Activated CD4-positive, alpha-beta T cell treated with anti-CD3 and anti-CD28 coated beads, Interleukin-2, amount 10 ng/mL, durations not matched to agents 24 days and 14 days (primary cell): Measurements from ENCODE around the gene OTP. TPM values are rescaled to one million over a fixed set of nuclear protein-coding genes. Genes with fewer than 3 reads are reported as not detected.

Experiments used
- DNase-seq: peaks from one replicate; pipeline ENCODE4 v3.0.0; 2022
- H3K27ac Mint-ChIP-seq: one replicate; pipeline ENCODE4 v1.8.0; 2022; ENCODE audit warnings: mild to moderate bottlenecking, mixed read lengths
- H3K27me3 Mint-ChIP-seq: one replicate; pipeline ENCODE4 v1.8.0; 2022; ENCODE audit warnings: mixed read lengths
- H3K36me3 Mint-ChIP-seq: one replicate; pipeline ENCODE4 v1.8.0; 2022; ENCODE audit warnings: low read depth, mild to moderate bottlenecking, mixed read lengths
- H3K4me1 Mint-ChIP-seq: one replicate; pipeline ENCODE4 v1.8.0; 2021; ENCODE audit warnings: mixed read lengths
- H3K4me3 Mint-ChIP-seq: one replicate; pipeline ENCODE4 v1.8.0; 2022; ENCODE audit warnings: mild to moderate bottlenecking, moderate library complexity, mixed read lengths
- H3K9me3 Mint-ChIP-seq: one replicate; pipeline ENCODE4 v1.8.0; 2021; ENCODE audit warnings: mixed read lengths
- intact Hi-C: fragments of 100-400 bp; cut with micrococcal nuclease; formaldehyde crosslinking; loops from one replicate; pipeline ENCODE4 v1.15.1; 2023
- total RNA-seq: library from RNA; stranded (reverse); gene quantifications from 2 replicates; pipeline ENCODE4 v1.2.3, GENCODE V29; 2022

Gene OTP
- total RNA-seq, 1 donor from 2014 or later = not detected

- peaks cover 10% of the 10 kb centered on the region for H3K4me1 Mint-ChIP-seq
- H3K27ac Mint-ChIP-seq = peak overlapping the region; percentile 62
- H3K27me3 Mint-ChIP-seq = peaks cover 72% of the 10 kb centered on the region
- no peak for DNase-seq
- intact Hi-C loops = loop anchor here (10.0 kb wide), 2 partner anchors 491 to 681 kb away; partner anchors contain the start of gene CRHBP
- peaks cover 27% of the 10 kb centered on the region for H3K9me3 Mint-ChIP-seq
- H3K36me3 Mint-ChIP-seq = peaks cover 12% of the 10 kb centered on the region
- no peak overlapping the region for H3K4me3 Mint-ChIP-seq
These were observed 2.4 kb downstream of the OTP start for GRCh38 chr5:77635917-77636640.

GRCh38 chr5:77635067-77635916 lies 3.2 kb downstream of the OTP start:
- intact Hi-C loops = loop anchor here (10.0 kb wide), 2 partner anchors 490 to 680 kb away; partner anchors contain the start of gene CRHBP
- H3K9me3 Mint-ChIP-seq = peaks cover 29% of the 10 kb centered on the region
- H3K36me3 Mint-ChIP-seq = peaks cover 12% of the 10 kb centered on the region
- no peak overlapping the region for H3K27ac Mint-ChIP-seq
- DNase-seq = peak; percentile 13
- peaks cover 69% of the 10 kb centered on the region for H3K27me3 Mint-ChIP-seq
- H3K4me1 Mint-ChIP-seq = peaks cover 15% of the 10 kb centered on the region
- no peak overlapping the region for H3K4me3 Mint-ChIP-seq

GRCh38 chr5:77633709-77634108 lies 4.8 kb downstream of the OTP start:
- H3K9me3 Mint-ChIP-seq = peaks cover 33% of the 10 kb centered on the region
- peaks cover 15% of the 10 kb centered on the region for H3K36me3 Mint-ChIP-seq
- no peak overlapping the region for H3K4me3 Mint-ChIP-seq
- intact Hi-C loops = loop anchor here (1.0 to 10.0 kb wide), 3 partner anchors 12 to 679 kb away; partner anchors contain the start of gene CRHBP
- no peak overlapping the region for H3K27ac Mint-ChIP-seq
- H3K4me1 Mint-ChIP-seq = peaks cover 19% of the 10 kb centered on the region
- DNase-seq = no peak
- peaks cover 66% of the 10 kb centered on the region for H3K27me3 Mint-ChIP-seq

GRCh38 chr5:77633207-77633675 lies 5.3 kb downstream of the OTP start:
- H3K9me3 Mint-ChIP-seq = peaks cover 33% of the 10 kb centered on the region
- intact Hi-C loops = loop anchor here (1.0 to 10.0 kb wide), 3 partner anchors 12 to 678 kb away; partner anchors contain the start of gene CRHBP
- H3K36me3 Mint-ChIP-seq = peaks cover 15% of the 10 kb centered on the region
- no peak for DNase-seq
- no peak overlapping the region for H3K4me3 Mint-ChIP-seq
- peaks cover 19% of the 10 kb centered on the region for H3K4me1 Mint-ChIP-seq
- peaks cover 71% of the 10 kb centered on the region for H3K27me3 Mint-ChIP-seq
- no peak overlapping the region for H3K27ac Mint-ChIP-seq

- Mint-ChIP-seq H3K27ac (peak overlapping the region; percentile 64), H3K4me3 (peak overlapping the region; percentile 9), H3K27me3 (peaks cover 69% of the 10 kb centered on the region), H3K9me3 (peaks cover 31% of the 10 kb centered on the region), H3K4me1 (peaks cover 19% of the 10 kb centered on the region), H3K36me3 (peaks cover 13% of the 10 kb centered on the region)
- intact Hi-C loops = loop anchor here (1.0 to 10.0 kb wide), 3 partner anchors 13 to 678 kb away; partner anchors contain the start of gene CRHBP
- DNase-seq = peak; percentile 56
These were observed 5.8 kb downstream of the OTP start for GRCh38 chr5:77632526-77633206.

- Mint-ChIP-seq H3K27me3 (peaks cover 68% of the 10 kb centered on the region), H3K4me3 (peak overlapping the region; percentile 78), H3K9me3 (peaks cover 19% of the 10 kb centered on the region), H3K27ac (no peak overlapping the region), H3K4me1 (peaks cover 14% of the 10 kb centered on the region), H3K36me3 (peaks cover 7% of the 10 kb centered on the region)
- intact Hi-C loops = loop anchor here (1.0 to 10.0 kb wide), 3 partner anchors 11 to 675 kb away; partner anchors contain the start of gene CRHBP
- DNase-seq = peak; percentile 79
These were observed 8.3 kb downstream of the OTP start for GRCh38 chr5:77630114-77630680.

GRCh38 chr5:77629509-77630113 lies 8.9 kb downstream of the OTP start:
- H3K4me3 Mint-ChIP-seq = peak overlapping the region; percentile 84
- peaks cover 7% of the 10 kb centered on the region for H3K36me3 Mint-ChIP-seq
- DNase-seq = peak; percentile 64
- peaks cover 19% of the 10 kb centered on the region for H3K9me3 Mint-ChIP-seq
- intact Hi-C loops = loop anchor here (1.0 to 10.0 kb wide), 3 partner anchors 12 to 675 kb away; partner anchors contain the start of gene CRHBP
- H3K4me1 Mint-ChIP-seq = peaks cover 14% of the 10 kb centered on the region
- H3K27me3 Mint-ChIP-seq = peaks cover 72% of the 10 kb centered on the region
- peak overlapping the region; percentile 67 for H3K27ac Mint-ChIP-seq

- peak overlapping the region; percentile 84 for H3K4me3 Mint-ChIP-seq
- intact Hi-C loops = no loop called here
- peaks cover 7% of the 10 kb centered on the region for H3K36me3 Mint-ChIP-seq
- H3K4me1 Mint-ChIP-seq = peaks cover 14% of the 10 kb centered on the region
- H3K27ac Mint-ChIP-seq = peak overlapping the region; percentile 30
- peaks cover 19% of the 10 kb centered on the region for H3K9me3 Mint-ChIP-seq
- peaks cover 74% of the 10 kb centered on the region for H3K27me3 Mint-ChIP-seq
- no peak for DNase-seq
These were observed 9.5 kb downstream of the OTP start for GRCh38 chr5:77628840-77629508.

- intact Hi-C loops = no loop called here
- Mint-ChIP-seq H3K9me3 (peaks cover 17% of the 10 kb centered on the region), H3K4me3 (no peak overlapping the region), H3K27me3 (peaks cover 74% of the 10 kb centered on the region), H3K36me3 (peaks cover 7% of the 10 kb centered on the region), H3K27ac (no peak overlapping the region), H3K4me1 (peaks cover 14% of the 10 kb centered on the region)
- peak; percentile 55 for DNase-seq
These were observed 10.4 kb downstream of the OTP start for GRCh38 chr5:77627869-77628674.

GRCh38 chr5:77623203-77623740 lies 15.2 kb downstream of the OTP start:
- no peak for DNase-seq
- Mint-ChIP-seq H3K4me1 (no peaks in the 10 kb centered on the region), H3K27ac (no peak overlapping the region), H3K9me3 (no peaks in the 10 kb centered on the region), H3K4me3 (no peak overlapping the region), H3K36me3 (no peaks in the 10 kb centered on the region), H3K27me3 (peaks cover 52% of the 10 kb centered on the region)
- intact Hi-C loops = no loop called here

GRCh38 chr5:77621440-77621839 lies 17.1 kb downstream of the OTP start:
- Mint-ChIP-seq H3K27ac (no peak overlapping the region), H3K9me3 (no peaks in the 10 kb centered on the region), H3K36me3 (no peaks in the 10 kb centered on the region), H3K4me3 (no peak overlapping the region), H3K4me1 (no peaks in the 10 kb centered on the region), H3K27me3 (peaks cover 41% of the 10 kb centered on the region)
- intact Hi-C loops = no loop called here
- no peak for DNase-seq
